Liver (tissue), 9 donors: ENCODE data around the gene AKR1C8. TPM values are rescaled to one million over a fixed set of nuclear protein-coding genes. Genes with fewer than 3 reads are reported as not detected.

Experiments used
- DNase-seq: peaks from one replicate; pipeline ENCODE4 v3.0.0-alpha.2; 2017; ENCODE audit warnings: low spot score
- H3K27ac ChIP-seq, 2 donors: one replicate each; pipeline ENCODE4 v1.7.0; 2013; ENCODE audit warnings: inconsistent platforms in 2 of 2, low read length in 2 of 2, control low read depth in 1 of 2, low read depth in 1 of 2, mild to moderate bottlenecking in 1 of 2
- H3K27me3 ChIP-seq, 4 donors: one replicate each; pipeline versions ENCODE4 v1.6.1 to v1.7.0; 2013; ENCODE audit warnings: low read length in 3 of 4, inconsistent platforms in 1 of 4, mild to moderate bottlenecking in 1 of 4, moderate library complexity in 1 of 4; ENCODE audit not compliant: control insufficient read depth in 4 of 4, insufficient read depth in 4 of 4
- H3K36me3 ChIP-seq, 4 donors: one replicate each; pipeline versions ENCODE4 v1.6.1 to v1.7.0; 2013; ENCODE audit warnings: low read length in 3 of 4, mild to moderate bottlenecking in 3 of 4, low read depth in 1 of 4, moderate library complexity in 1 of 4; ENCODE audit not compliant: control insufficient read depth in 4 of 4, insufficient read depth in 3 of 4
- H3K4me1 ChIP-seq, 4 donors: one replicate each; pipeline versions ENCODE4 v1.6.1 to v1.7.0; 2013; ENCODE audit warnings: low read length in 3 of 4, mild to moderate bottlenecking in 3 of 4, moderate library complexity in 1 of 4; ENCODE audit not compliant: control insufficient read depth in 4 of 4, insufficient read depth in 4 of 4
- H3K4me3 ChIP-seq, 3 donors: one replicate each; pipeline versions ENCODE4 v1.6.1 to v1.7.0; 2013; ENCODE audit warnings: low read length in 3 of 3, control low read depth in 1 of 3, low read depth in 1 of 3, mild to moderate bottlenecking in 1 of 3
- H3K9ac ChIP-seq, 2 donors: one replicate each; pipeline ENCODE4 v1.7.0; 2013; ENCODE audit warnings: low read length in 2 of 2, mild to moderate bottlenecking in 2 of 2, moderate library complexity in 2 of 2, control low read depth in 1 of 2, low read depth in 1 of 2
- H3K9me3 ChIP-seq, 4 donors: one replicate each; pipeline versions ENCODE4 v1.6.1 to v1.7.0; 2013; ENCODE audit warnings: low read length in 3 of 4; ENCODE audit not compliant: control insufficient read depth in 4 of 4
- ATF3 ChIP-seq: IDR thresholded peaks from 2 replicates; pipeline ENCODE4 v1.6.1; 2016; ENCODE audit warnings: antibody characterized with exemption
- CTCF ChIP-seq: fragments of 150-350 bp; IDR thresholded peaks from 2 replicates; pipeline ENCODE4 v1.5.1; 2017; ENCODE audit warnings: improper control_type of control experiment, low read depth, low read length; ENCODE audit not compliant: missing input control
- EGR1 ChIP-seq, 2 donors: IDR thresholded peaks; 2 replicates each; pipeline ENCODE4 v1.6.1; 2016 to 2018; ENCODE audit warnings: antibody characterized with exemption in 2 of 2, low read depth in 2 of 2
- FOXA1 ChIP-seq: IDR thresholded peaks from 2 replicates; pipeline ENCODE4 v1.6.1; 2016; ENCODE audit warnings: antibody characterized with exemption
- FOXA2 ChIP-seq: IDR thresholded peaks from 2 replicates; pipeline ENCODE4 v1.6.1; 2016; ENCODE audit warnings: antibody characterized with exemption
- GABPA ChIP-seq, 2 donors: IDR thresholded peaks in 1 of 2; conservative IDR thresholded peaks in 1 of 2; 2 replicates each; pipeline ENCODE4 v1.6.1; 2016; ENCODE audit warnings: antibody characterized with exemption in 2 of 2, mild to moderate bottlenecking in 1 of 2, moderate library complexity in 1 of 2
- HNF4A ChIP-seq, 2 donors: conservative IDR thresholded peaks; 2 replicates each; pipeline ENCODE4 v1.6.1; 2016; ENCODE audit warnings: antibody characterized with exemption in 2 of 2, mild to moderate bottlenecking in 2 of 2
- HNF4G ChIP-seq: IDR thresholded peaks from 2 replicates; pipeline ENCODE4 v1.6.1; 2016; ENCODE audit warnings: antibody characterized with exemption
- JUND ChIP-seq, 2 donors: IDR thresholded peaks; 2 replicates each; pipeline ENCODE4 v1.6.1; 2016; ENCODE audit warnings: antibody characterized with exemption in 2 of 2
- MAX ChIP-seq: IDR thresholded peaks from 2 replicates; pipeline ENCODE4 v1.6.1; 2016; ENCODE audit warnings: antibody characterized with exemption
- NR2F2 ChIP-seq: IDR thresholded peaks from 2 replicates; pipeline ENCODE4 v1.6.1; 2016; ENCODE audit warnings: antibody characterized with exemption
- RAD21 ChIP-seq, 2 donors: IDR thresholded peaks; 2 replicates each; pipeline ENCODE4 v1.6.1; 2016; ENCODE audit warnings: antibody characterized with exemption in 2 of 2, mild to moderate bottlenecking in 2 of 2
- REST ChIP-seq: IDR thresholded peaks from 2 replicates; pipeline ENCODE4 v1.6.1; 2016; ENCODE audit warnings: antibody characterized with exemption, mild to moderate bottlenecking
- RXRA ChIP-seq, 2 donors: IDR thresholded peaks; 2 replicates each; pipeline ENCODE4 v1.6.1; 2017 to 2018; ENCODE audit warnings: antibody characterized with exemption in 2 of 2, mild to moderate bottlenecking in 1 of 2
- SP1 ChIP-seq: IDR thresholded peaks from 2 replicates; pipeline ENCODE4 v1.6.1; 2018; ENCODE audit warnings: antibody characterized with exemption, mild to moderate bottlenecking
- TAF1 ChIP-seq: conservative IDR thresholded peaks from 2 replicates; pipeline ENCODE4 v1.6.1; 2016; ENCODE audit warnings: antibody characterized with exemption, mild to moderate bottlenecking
- YY1 ChIP-seq: IDR thresholded peaks from 2 replicates; pipeline ENCODE4 v1.6.1; 2016; ENCODE audit warnings: antibody characterized with exemption, mild to moderate bottlenecking
- ZBTB33 ChIP-seq: IDR thresholded peaks from 2 replicates; pipeline ENCODE4 v1.6.1; 2016; ENCODE audit warnings: antibody characterized with exemption
- WGBS: extraction: QIAGEN DNeasy Blood & Tissue Kit; methylation state at CpG from one replicate; pipeline ENCODE4 v1.1.7; 2013; 5-methylcytosine and 5-hydroxymethylcytosine counted together
- polyA plus RNA-seq, 2 donors: library from polyadenylated mRNA; stranded (reverse) in 1 of 2; unstranded in 1 of 2; fragments of 200-250 nt in 1 of 2; fragments of >200 nt in 1 of 2; fragmentation: Nextera tagmentation in 1 of 2; extraction: Ambion mirVana in 1 of 2; gene quantifications; one replicate each; pipeline versions ENCODE4 v1.2.1 to v1.2.3, GENCODE V29; 2013 to 2015
- total RNA-seq, 2 donors: library from RNA; depleted of rRNA; stranded (reverse); fragments of >200 nt; gene quantifications; one replicate each; pipeline ENCODE4 v1.2.3, GENCODE V29; 2014
- donor health status: healthy.
- donor health status: healthy.
- donor health status: healthy.
- donor health status: healthy.
- donor health status: healthy.

Gene AKR1C8
- total and polyA plus RNA-seq, 4 donors = 2.5 to 28.5 (median 19.2) TPM; not detected in 1

GRCh38 chr10:5188358-5188757, 3.4 kb upstream of the AKR1C8 start:
- no peaks in the 10 kb centered on the region for H3K36me3 ChIP-seq
- H3K4me3 ChIP-seq = no peak overlapping the region
- DNase-seq = no peak
- H3K9me3 ChIP-seq = no peaks in the 10 kb centered on the region
- TF ChIP-seq TAF1 (peak; percentile 35), YY1 (peak; percentile 94), FOXA2 (no peak), RXRA (IDR thresholded peaks at IDR 0.05) (peak; percentile 77 to 87), REST (peak; percentile 69), JUND (IDR thresholded peaks at IDR 0.05) (peak in 1 of 2 donors; percentile 53), ATF3 (peak; percentile 10), CTCF (no peak), SP1 (peak; percentile 82), NR2F2 (peak; percentile 58), FOXA1 (peak; percentile 30), ZBTB33 (peak; percentile 78), EGR1 (IDR thresholded peaks at IDR 0.05; ENCODE audit: low read depth in 2 of 2) (peak in 1 of 2 donors; percentile 58), HNF4G (peak; percentile 48), RAD21 (IDR thresholded peaks at IDR 0.05) (peak; percentile 44 to 66), MAX (peak; percentile 96), HNF4A (conservative IDR thresholded peaks at IDR 0.05) (peak; percentile 86 to 93), GABPA (IDR thresholded peaks at IDR 0.05 in 1 of 2, conservative IDR thresholded peaks at IDR 0.05 in 1 of 2) (no peak)
- peaks cover 4 to 50% (median 30%) of the 10 kb centered on the region in 4 donors for H3K4me1 ChIP-seq
- H3K27me3 ChIP-seq = no peaks in the 10 kb centered on the region
- 36% methylated on average over 2 of the region's 2 CpGs for WGBS
- peak overlapping the region; percentile 43 to 78 for H3K27ac ChIP-seq
- H3K9ac ChIP-seq = peak overlapping the region in 1 of 2 donors; percentile 48
